HG03196 (cell line): Measurements from ENCODE around the gene KRAS.

Source experiments
- ATAC-seq: cut with Tn5 transposase; IDR thresholded peaks from one replicate; pipeline ENCODE4 v1.9.1; 2021; ENCODE audit not compliant: unreplicated experiment

Gene KRAS

GRCh38 chr12:25256005-25256404 is 5.3 kb upstream of the KRAS start:
- no peak for ATAC-seq

GRCh38 chr12:25254271-25254880 is 3.6 kb upstream of the KRAS start:
- ATAC-seq: no peak

GRCh38 chr12:25253371-25254068 is 2.8 kb upstream of the KRAS start:
- ATAC-seq: no peak

GRCh38 chr12:25252946-25253345 is 2.2 kb upstream of the KRAS start:
- no peak for ATAC-seq

GRCh38 chr12:25251769-25252168 is 1.0 kb upstream of the KRAS start:
- ATAC-seq: no peak

GRCh38 chr12:25249931-25250738 is 594 bp downstream of the KRAS start:
- peak; percentile 33 for ATAC-seq

- ATAC-seq: no peak
Observed at GRCh38 chr12:25248732-25249131, 2.0 kb downstream of the KRAS start.

GRCh38 chr12:25248137-25248536 is 2.6 kb downstream of the KRAS start:
- no peak for ATAC-seq

GRCh38 chr12:25245491-25245890 is 5.2 kb downstream of the KRAS start:
- no peak for ATAC-seq

GRCh38 chr12:25243680-25243990 is 7.1 kb downstream of the KRAS start:
- ATAC-seq: no peak

GRCh38 chr12:25242981-25243679 is 7.6 kb downstream of the KRAS start:
- no peak for ATAC-seq

GRCh38 chr12:25241167-25242020 is 9.3 kb downstream of the KRAS start:
- no peak for ATAC-seq

GRCh38 chr12:25236626-25237025 is 14.1 kb downstream of the KRAS start:
- no peak for ATAC-seq

GRCh38 chr12:25236190-25236589 is 14.5 kb downstream of the KRAS start:
- ATAC-seq: no peak

GRCh38 chr12:25213338-25213737 is 37.4 kb downstream of the KRAS start:
- no peak for ATAC-seq

GRCh38 chr12:25208554-25208953 is 42.2 kb downstream of the KRAS start:
- no peak for ATAC-seq

- ATAC-seq: no peak
Observed at GRCh38 chr12:25207846-25208245, 42.9 kb downstream of the KRAS start.

- ATAC-seq: no peak
Observed at GRCh38 chr12:25207411-25207810, 43.3 kb downstream of the KRAS start.

GRCh38 chr12:25202137-25202536 is 48.6 kb downstream of the KRAS start:
- no peak for ATAC-seq

GRCh38 chr12:25200703-25201102 is 50.0 kb downstream of the KRAS start:
- ATAC-seq: no peak

GRCh38 chr12:25197608-25198007 is 53.1 kb downstream of the KRAS start:
- no peak for ATAC-seq
